ENCODE data around the gene AP1G2. TPM values are rescaled to one million over a fixed set of nuclear protein-coding genes. Genes with fewer than 3 reads are reported as not detected.

Gene AP1G2
- total RNA-seq, 1 donor from 2014 or later, result 10.0 TPM

DNA sequence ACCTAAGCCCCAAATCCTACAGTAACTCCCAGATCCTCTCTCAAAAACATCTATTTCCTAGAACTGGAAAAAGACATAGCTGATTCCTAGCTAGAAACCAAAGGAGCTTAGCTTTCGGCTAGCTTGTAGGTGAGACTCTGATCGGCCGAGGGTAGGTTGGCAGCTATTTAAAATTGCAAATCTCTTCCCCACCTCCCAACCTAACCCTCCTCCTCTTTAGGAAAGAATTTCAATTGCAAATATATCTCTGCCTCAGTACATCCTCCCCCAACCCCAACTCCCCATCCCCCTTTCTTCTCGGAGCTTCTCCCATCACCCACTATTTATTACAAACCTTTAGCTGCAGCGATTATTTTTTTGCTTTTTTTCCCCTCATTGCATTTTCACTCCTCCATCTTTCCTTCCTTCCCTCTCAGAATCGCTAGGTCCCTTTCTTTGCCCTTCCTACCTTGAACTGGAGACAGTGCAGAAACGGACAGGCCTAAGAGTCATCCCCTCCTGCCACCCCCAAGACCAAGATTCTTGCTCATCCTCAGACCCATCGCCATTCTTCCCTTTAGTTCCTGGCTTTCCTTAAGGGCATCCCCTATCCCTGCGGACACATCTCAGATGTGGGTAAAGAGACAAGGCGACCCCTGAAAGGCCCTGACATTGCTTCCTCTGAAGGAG lies 29.4 kb downstream of the AP1G2 start:
- no peak for DNase-seq

DNA sequence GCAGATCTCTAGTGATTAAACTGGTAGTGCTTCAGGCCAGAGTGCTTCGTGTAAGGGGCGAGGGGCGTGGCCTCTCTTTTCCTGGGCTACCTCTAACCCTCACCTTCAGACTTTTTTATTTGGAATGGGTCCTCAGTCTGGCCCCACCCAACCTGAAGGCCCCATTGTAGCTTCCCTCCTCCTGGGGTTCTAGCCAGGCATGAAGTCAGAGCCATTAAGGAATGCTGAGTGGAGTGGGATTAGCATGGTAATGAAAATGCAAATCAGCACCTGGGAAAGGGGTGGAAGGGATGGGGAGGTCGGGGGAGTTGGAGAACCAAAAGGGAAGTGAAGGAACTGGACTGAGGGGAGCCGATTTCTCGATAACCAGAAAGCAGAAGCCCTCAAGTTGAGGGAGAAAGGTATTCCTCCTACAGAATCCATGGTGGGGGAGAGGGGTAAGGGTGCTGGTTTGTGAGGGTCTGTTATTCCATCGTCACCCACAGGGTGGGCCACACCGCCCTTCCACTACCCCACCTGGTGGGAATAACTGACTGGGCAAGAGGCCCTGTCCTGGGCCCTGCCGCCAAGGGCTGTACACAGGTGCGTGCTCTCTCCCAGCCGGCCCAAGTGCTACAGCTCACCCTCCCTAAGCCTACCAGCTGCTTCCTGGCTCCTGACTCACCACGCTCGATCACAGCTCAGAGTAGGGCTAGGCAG lies 30.1 kb downstream of the AP1G2 start:
- DNase-seq, result no peak

DNA sequence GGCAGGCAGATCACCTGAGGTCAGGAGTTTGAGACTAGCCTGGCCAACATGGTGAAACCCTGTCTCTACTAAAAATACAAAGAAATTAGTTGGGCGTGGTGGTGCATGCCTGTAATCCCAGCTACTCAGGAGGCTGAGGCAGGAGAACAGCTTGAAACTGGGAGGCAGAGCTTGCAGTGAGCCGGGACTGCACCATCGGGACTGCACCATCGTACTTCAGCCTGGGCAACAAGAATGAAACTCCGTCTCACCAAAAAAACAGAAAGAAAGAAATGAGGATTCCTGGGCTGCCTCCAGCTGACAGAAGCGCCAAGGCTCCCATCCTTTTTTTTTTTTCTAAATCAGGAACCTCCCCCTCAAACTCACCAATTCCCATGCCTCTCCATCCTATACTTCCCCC lies 30.7 kb downstream of the AP1G2 start:
- DNase-seq, result peak; percentile 11

DNA sequence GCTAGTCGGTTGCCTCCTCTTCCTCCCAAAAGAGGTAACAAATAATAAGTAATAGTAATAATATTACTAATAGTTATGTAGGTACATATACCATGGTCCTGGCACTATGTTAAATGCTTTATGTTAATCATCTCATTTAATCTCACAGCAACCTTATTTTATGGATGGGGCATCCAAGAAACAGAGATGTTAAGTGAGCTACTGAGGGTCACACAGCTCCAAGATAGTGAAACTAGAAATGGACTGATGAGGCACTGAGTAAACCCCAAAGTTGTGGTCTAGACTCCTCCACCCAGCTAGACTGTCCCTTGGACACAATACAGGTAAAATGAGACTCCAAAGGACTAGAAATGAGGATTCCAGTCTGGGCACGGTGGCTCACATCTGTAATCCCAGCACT lies 31.1 kb downstream of the AP1G2 start:
- no peak for DNase-seq

DNA sequence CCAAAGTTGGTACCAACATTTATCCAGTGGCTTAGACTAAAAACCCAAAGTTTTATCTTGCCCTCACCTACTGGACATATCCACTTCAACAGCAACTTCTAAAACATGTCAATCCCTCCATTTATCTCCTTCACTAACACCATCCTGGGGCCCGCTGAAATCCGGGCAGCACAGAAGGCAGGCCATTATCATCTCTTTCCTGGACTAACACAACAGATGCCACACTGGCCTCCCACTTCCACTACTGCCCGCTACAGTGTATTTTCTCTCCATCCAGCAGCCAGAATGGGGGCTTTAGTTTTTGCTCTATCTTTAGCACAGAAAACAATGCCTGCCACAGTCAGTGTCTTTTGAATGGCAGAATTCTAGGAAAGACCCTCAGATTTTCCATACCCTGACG lies 31.6 kb downstream of the AP1G2 start:
- no peak for DNase-seq

DNA sequence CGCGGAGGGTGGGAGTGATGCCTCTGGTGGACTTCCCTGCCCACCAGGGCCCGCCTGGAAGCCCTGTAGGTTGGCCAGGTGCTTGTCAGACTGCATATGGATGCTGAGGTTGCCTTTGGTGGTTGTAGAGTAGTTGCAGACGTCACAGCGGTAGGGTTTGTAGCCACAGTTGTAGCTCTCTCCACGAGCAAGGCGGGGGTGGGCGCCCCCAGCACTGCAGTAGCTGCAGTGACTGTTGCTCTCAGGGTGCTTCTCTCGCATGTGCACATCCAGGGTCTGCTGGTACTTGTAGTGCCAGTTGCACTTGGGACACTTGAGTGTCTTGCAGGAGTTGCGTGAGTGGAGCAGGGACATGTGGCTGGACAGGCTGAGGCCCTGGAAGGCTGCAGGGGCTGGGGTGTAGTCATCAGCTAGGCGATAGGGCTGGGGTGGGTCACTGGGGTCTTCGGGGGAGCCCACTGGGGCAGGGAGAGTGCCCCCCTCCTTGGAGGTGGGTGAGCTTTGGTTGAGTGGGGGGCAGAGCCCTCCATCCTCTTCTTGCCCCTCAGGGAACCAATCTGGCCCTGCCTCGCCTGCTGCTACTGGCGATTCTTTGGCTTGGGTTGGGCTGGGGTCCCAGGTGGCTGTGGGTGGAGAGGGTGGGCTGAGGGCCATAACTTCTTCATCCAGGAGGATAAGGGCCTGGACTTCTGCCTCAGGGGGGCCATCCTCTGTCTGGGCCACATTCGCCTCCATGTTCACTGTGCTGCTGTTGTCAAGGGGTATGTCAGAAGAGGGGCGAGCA lies 33.7 kb downstream of the AP1G2 start:
- DNase-seq, result no peak

DNA sequence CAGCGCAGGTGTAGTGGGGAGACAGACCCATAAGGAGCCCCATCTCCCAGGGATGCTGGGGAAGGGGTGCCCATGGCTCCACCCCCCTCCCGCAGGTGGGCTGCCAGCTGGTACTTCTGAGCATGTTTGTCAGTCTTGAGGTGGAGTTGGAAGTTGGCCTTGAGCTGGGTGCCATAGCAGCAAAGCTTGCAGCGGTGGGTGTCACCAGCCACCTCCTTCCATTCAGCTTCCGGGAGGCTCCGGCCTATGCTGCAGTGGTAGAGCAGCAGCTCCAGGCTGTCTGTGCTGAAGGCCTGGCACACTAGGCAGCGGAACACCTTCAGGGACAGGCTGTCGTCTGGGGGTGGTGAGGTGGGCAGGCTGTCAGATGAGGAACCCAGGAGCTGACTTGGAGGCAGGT lies 34.9 kb downstream of the AP1G2 start:
- no peak for DNase-seq

DNA sequence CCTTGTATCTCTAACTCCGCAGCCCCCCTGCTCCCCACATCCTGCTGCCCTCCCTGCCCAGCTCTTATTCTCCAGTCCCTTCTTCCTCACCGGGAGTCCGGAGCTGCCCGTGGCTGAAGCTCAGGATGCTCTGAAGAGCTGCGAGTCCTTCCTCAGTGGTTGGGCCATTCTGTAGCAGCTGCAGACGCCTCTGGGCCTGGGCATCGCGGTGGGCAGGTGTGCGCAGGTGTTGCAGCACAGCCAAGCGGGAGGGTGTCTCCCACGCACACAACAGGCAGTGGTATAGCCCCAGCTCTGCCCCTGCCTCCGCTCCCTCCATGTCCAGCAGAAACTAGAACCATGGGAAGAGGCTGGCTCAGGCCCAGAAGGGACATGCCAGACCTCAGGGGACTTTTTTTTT lies 36.2 kb downstream of the AP1G2 start:
- DNase-seq, result no peak

DNA sequence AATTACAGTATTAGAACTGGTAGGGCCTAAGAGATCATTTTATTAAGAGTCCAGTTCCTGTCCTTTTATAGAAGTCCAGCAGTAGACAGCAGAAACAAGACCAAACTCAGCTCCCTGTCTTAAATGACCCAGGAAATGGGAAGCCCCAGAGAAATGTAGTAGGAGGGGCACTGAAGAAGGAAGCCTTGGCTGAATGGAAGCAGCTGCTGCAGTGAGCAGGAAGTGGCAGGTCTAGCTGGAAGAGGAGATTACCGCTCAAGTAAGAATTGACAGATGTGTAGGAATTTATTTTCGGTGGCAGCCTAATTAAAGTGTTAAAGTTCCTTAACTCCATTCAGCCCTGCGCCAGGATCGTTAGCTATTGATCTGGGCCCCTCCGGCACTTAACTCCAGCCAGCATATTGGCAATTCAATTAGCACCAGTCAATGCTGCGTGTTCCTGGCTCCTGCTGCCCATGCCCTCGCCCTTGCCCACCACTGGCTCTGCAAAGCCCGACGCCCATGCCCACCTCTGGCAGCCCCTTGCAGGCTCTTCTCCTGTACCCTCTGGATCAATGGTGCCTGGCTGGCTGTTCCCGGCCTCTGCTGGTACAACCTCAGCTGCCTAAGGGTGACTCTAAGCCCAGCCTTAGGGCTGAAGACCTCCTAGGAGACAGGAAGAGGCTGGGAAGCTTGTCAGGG lies 37.1 kb downstream of the AP1G2 start:
- no peak for DNase-seq

DNA sequence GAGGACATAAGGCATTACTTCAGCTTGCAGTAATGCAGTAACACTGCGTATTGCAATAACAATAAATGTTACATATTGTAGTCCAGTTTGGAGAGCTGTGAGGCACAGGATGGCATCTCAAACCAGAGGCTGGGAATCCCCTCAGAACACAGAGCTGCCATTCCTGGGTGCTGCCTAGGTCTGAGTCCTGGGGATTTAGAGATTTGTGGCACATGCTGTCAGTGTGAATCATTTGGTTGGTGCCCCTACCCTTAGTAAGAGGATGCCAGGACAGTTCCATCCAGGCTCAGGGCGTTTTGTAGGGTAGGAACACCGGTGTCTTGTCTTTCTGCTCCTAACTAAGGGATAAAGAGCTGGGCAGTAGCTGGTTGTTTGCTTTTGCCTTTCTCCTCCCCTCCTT lies 38.6 kb downstream of the AP1G2 start:
- no peak for DNase-seq

DNA sequence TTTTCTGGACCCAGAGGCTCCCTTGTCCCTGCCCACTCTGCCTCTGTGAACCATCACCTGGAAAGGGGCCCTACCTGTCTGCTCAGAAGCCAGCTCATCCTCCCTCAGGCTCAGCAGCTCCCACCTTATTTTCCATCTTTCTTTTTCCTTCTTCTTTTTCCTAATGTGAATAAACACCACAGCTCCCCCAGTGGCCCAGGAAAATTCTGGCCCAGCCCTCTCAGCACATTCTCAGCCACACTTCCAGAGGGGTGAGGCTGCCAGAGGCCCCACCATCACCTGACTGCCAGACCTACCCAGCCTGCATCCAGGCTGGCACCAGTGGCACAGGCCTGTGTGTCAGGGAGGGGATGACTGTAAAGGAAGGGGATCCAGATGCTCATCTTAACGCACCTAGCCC lies 39.0 kb downstream of the AP1G2 start:
- DNase-seq, result no peak

DNA sequence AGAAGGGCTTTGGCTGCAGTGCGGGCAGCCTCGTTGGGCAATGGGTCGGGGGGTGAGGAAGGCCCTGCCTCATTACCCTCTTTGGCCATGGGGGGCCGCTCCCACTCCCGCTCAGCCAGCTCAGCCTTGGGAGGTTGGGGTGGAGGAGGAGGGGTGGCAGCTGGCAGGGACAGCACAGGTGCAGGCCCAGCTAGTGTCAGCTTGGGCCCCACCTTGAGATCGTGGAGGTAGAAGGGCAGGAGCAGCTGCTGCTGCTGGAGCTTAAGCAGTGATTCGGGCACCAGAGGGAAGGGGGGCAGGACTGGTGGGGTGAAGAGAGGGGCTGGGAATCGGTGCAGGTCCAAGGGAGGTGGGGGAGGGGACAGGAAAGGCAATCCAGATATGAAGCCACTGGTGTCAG lies 42.0 kb downstream of the AP1G2 start:
- no peak for DNase-seq

DNA sequence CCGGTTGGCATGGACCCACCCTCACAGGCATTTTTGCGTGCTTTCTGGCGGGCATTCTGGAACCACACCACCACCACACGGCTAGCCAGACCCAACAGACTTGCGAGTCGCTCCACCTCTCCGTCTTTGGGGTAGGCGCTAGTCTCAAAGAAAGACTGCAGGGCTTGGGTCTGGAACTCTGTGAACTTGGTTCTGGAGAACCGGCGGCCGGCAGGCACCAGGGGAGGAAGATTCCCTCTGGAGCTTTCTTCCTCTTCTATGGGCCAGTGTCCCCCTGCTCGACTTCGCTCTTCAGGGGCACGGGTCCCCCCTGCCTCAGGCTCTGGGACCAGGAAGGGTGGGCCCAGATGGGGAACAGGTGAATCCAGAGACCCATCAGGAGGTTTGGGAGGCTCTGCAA lies 42.6 kb downstream of the AP1G2 start:
- DNase-seq, result no peak

DNA sequence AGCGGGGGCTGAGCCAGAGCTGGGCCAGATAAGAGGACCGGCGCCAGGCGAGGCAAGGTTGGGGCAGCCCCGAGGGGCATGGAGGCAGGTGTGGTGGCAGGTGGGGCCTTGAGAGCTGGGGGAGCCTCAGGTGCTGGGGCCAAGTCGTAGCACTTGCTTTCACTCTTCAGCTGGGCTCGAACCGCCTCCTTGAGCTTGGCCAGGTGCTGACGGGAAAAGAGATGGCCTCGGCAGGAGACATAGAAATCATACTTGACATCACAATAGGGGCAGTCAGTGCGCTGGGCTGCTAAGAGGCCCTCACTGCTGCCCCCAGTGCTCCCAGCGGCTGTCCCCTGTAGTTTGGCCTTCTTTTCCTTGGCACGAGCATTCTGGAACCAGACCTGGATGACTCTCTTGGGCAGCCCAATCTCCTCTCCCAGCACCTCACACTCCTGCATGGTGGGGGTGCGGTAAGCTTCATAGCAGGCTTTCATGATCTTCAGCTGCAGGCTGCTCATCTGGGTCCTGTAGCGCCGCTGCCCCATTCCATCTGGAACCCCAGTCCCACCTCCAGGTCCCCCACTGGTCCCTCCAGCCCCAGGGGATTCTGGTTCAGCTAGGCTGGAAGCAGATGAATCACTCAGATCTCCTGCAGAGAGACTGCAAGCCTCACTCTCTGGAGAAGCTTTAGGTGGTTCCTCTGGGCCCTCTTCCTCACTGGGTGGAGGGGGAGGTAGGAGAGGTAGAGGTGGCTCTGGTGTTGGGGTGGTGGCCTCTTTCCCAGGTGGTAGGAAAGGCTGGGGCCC lies 44.2 kb downstream of the AP1G2 start:
- no peak for DNase-seq

DNA sequence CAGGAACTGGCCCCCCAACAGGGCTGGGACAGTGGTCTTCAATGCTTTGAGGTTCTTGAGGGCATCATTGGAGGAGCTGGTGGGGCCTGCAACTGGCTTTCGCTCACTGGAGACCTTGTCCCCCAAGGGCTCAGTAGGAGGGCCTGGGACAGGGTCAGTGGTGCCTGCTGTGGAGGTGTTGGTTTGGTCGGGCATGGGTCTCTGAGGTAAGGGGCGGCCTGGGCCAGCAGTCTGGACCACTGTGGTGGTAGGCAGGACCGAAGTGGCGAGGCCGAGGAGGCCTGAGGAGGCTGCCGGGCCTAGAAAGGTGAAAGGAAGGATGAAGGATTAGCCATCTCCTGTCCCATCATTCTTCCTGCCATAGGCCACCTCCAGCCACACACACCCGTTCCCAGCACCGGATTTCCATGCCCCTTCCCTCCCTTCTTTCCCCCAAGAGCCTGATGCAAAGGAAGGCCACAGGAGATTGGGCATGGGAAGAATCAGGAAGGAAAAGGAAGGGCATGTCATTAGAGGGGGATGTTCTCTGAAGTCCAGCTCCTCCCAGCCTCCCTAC lies 44.9 kb downstream of the AP1G2 start:
- no peak for DNase-seq

DNA sequence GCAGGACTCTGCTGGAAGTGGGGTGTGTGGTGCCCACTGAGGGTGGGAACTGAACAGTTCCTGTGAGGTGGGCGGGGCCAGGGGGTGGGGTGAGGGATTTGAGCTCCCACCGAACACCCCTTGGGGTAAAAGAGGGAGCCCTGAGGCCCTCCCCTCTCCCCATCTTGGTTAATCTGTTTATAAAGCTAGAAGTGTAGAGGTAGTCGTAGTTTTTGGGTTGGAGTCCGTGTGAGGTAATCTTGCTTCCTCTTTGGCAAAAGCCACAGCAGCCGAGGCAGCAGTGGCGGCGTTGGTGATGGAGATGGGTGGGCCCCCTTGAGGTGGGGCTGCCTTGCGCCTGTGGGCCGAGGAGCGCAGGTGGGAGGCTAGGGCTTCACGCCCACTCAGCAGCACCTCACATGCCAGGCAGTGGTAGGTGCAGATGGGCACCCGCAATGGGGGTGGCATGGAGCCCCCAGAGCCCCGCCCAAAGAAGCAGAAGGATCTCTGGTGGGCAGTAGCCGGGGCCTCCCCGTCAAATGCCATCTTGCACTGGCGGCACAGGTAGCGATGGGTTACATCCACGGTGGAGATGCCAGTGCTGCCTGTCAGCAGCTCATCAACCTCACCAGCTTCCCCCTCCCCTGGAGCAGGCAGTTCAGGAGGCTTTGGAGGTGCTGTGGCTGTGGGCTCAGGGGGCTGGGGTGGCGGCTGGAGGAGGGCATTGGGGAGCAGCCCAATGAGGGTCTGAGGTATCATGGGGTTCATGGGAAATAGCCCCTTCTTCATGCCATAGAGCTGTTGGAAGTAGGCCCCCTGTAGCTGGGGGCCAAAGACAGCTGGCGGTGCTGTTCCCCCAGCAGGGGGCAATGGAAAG lies 45.6 kb downstream of the AP1G2 start:
- no peak for DNase-seq

DNA sequence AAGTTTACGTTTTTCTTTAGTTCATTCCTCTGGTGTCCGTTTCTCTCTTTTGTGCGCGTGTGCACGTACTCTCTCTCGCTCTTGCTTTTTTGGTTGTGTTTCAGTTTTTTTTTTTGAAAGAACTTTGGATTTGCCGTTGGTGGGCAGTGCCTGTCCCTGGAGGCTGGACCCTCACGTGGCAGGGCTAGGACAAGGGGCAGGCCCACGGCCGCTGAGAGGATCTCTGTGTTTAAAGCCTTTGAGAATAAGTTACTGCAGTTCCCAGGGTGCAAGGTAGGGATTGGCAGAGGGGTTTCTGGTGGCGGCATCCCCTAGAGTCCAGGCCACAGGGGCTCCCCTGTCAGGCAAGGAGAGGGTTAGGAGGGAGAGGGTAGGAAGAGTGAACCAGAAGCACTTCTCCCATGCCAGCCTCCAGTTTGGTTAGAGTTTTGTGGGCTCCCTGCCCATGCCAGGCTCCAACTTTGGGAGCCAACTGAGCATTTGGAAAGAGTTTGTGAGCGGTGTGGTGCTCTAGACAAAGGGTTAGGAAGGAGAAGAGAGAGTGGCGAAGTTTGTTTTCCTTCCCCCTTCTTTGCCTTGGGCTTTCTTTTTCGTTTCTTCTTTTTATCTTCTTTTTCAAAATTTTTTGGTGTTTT lies 46.6 kb downstream of the AP1G2 start:
- no peak for DNase-seq

DNA sequence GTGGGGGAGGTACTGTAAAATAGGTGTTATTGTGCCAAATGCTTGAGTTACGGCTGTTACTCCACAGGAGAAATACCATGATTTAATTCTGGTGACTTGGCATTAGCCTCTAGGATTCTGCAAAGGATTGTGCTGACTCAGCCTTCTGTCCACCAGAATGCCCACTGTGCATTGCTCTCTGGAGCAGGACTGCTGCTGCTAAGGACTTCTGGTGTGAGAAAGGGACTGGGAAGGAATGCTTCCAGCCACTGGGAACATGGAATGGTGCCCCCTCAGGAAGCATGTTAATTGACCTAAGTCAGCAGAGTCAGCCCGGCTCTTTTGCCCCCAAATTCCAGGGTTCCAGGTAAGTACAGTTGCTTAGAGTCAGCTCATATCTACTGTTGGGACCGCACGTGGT lies 48.9 kb downstream of the AP1G2 start:
- DNase-seq, result no peak

DNA sequence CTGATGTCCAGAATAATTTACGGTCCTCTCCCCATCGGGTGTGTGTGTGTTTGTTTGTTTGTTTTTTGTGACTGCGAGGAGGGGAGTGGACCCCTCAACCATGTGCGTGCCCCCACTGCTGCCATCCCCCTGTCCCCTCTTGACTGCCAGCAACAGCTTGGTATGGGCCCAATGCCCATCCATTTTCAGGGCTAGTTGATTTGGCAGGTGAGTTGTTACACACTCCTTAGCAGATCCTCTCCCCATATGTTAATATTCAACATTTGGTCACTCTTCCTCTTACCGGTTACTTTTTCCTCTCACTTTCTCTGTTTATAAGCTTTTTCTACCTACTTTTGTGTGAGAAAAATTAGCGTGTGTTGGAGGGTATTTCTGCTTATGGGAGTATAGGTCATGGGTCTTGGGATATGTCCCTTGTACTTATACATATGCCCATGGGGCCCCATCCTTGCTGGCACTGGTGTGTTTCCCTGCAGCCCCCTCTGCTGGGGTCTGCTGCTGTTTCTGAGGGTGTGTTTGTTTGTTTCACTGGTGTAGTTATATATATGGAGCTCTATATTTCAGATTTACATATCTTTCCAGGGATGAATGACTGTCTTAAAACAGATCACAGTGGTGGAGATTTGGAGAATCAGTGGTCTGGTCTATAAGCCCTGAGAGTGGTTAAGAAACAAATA lies 49.8 kb downstream of the AP1G2 start:
- DNase-seq, result no peak

DNA sequence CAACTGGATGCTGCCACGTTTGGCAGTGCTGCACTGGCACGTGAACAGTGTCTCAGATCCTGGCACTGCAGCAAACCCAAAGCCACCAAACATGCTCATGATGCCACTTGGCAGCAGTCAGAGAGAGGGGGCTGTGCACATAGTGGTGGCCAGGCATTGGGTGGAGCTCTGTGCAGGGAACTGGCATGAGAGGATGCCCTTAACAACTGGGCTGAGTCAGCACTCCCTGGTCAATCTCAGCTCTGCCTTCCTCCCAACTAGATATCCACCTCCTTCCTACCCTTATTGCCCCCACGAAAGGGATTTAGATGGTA lies 53.0 kb downstream of the AP1G2 start:
- peak; percentile 72 for DNase-seq
